SK-N-SH (cell line): Measurements from ENCODE around the gene RAD52. TPM values are rescaled to one million over a fixed set of nuclear protein-coding genes. Genes with fewer than 3 reads are reported as not detected.

ENCODE experiments used
- CTCF ChIA-PET: fragments of 300-600, 350-600 bp; formaldehyde crosslinking; extraction: SDS; loops from one replicate; lab custom pipeline; 2021; lab: Yijun Ruan, JAX
- POLR2A ChIA-PET: fragments of 350-600 bp; sonication (Branson Sonifier 250); formaldehyde crosslinking; extraction: SDS; loops from one replicate; lab custom pipeline; 2020; ENCODE audit warnings: antibody characterized with exemption, inconsistent platforms; lab: Yijun Ruan, JAX
- DNase-seq: peaks from one replicate; pipeline ENCODE4 v3.0.0; 2012
- H2AFZ ChIP-seq: fragments of 200-600 bp; sonication (generic); 2 replicates; pipeline ENCODE4 v1.8.1; 2016; ENCODE audit warnings: antibody characterized with exemption, mild to moderate bottlenecking, low read depth
- H3F3A ChIP-seq: fragments of 200-600 bp; sonication (generic); replicated peaks from 2 replicates; pipeline ENCODE3; 2016; ENCODE audit warnings: antibody characterized with exemption, mild to moderate bottlenecking; ENCODE audit not compliant: insufficient read depth
- H3K27ac ChIP-seq, 2 experiments: fragments of 200-500 bp in 1 of 2; fragments of 200-600 bp in 1 of 2; sonication (Bioruptor generic) in 1 of 2; sonication (generic), shearing (Covaris generic) in 1 of 2; 2 replicates each; pipeline versions ENCODE4 v1.5.1 to v1.6.1; 2014 to 2016; ENCODE audit warnings: low read depth in 2 of 2, inconsistent platforms in 1 of 2, low read length in 1 of 2, mild to moderate bottlenecking in 1 of 2, mixed read lengths in 1 of 2
- H3K27me3 ChIP-seq: fragments of 200-600 bp; sonication (generic), shearing (Covaris generic); 2 replicates; pipeline ENCODE4 v1.6.1; 2016; ENCODE audit warnings: mixed run types; ENCODE audit not compliant: insufficient read depth
- H3K36me3 ChIP-seq, 2 experiments: fragments of 200-500 bp in 1 of 2; fragments of 200-600 bp in 1 of 2; sonication (Bioruptor generic) in 1 of 2; sonication (generic) in 1 of 2; replicated peaks in 1 of 2; 2 replicates each; pipeline versions ENCODE3 to v1.5.1; 2014 to 2016; ENCODE audit warnings: low read length in 1 of 2, mild to moderate bottlenecking in 1 of 2; ENCODE audit not compliant: insufficient read depth in 2 of 2, control insufficient read depth in 1 of 2
- H3K4me1 ChIP-seq, 2 experiments: fragments of 200-500 bp in 1 of 2; fragments of 200-600 bp in 1 of 2; sonication (Bioruptor generic) in 1 of 2; sonication (generic), shearing (Covaris generic) in 1 of 2; 2 replicates each; pipeline versions ENCODE4 v1.5.1 to v1.6.1; 2014 to 2016; ENCODE audit warnings: low read depth in 1 of 2, low read length in 1 of 2, mixed run types in 1 of 2; ENCODE audit not compliant: insufficient read depth in 2 of 2, control insufficient read depth in 1 of 2
- H3K4me2 ChIP-seq: fragments of 200-600 bp; sonication (generic), shearing (Covaris generic); 2 replicates; pipeline ENCODE4 v1.6.1; 2017; ENCODE audit warnings: mixed run types
- H3K4me3 ChIP-seq, 2 experiments: fragments of 200-500 bp in 1 of 2; fragments of 200-600 bp in 1 of 2; sonication (Bioruptor generic) in 1 of 2; sonication (generic), shearing (Covaris generic) in 1 of 2; 2 replicates each; pipeline versions ENCODE4 v1.5.1 to v1.8.1; 2014 to 2016; ENCODE audit warnings: low read depth in 2 of 2, inconsistent platforms in 1 of 2, low read length in 1 of 2, mild to moderate bottlenecking in 1 of 2, mixed read lengths in 1 of 2, moderate library complexity in 1 of 2
- H3K79me2 ChIP-seq: fragments of 200-600 bp; sonication (generic); 2 replicates; pipeline ENCODE4 v1.8.1; 2017; ENCODE audit warnings: mild to moderate bottlenecking; ENCODE audit not compliant: insufficient read depth
- H3K9ac ChIP-seq: fragments of 200-600 bp; sonication (generic); 2 replicates; pipeline ENCODE4 v1.6.1; 2017; ENCODE audit warnings: mixed run types
- H3K9me2 ChIP-seq: fragments of 200-600 bp; sonication (generic); 2 replicates; pipeline ENCODE4 v1.6.1; 2017; ENCODE audit warnings: mixed run types
- H3K9me3 ChIP-seq: fragments of 200-600 bp; sonication (generic); 2 replicates; pipeline ENCODE4 v1.6.1; 2017; ENCODE audit warnings: mixed run types, mild to moderate bottlenecking, moderate library complexity
- H4K20me1 ChIP-seq: fragments of 200-600 bp; sonication (generic); 2 replicates; pipeline ENCODE4 v1.6.1; 2017; ENCODE audit warnings: mild to moderate bottlenecking, mixed run types; ENCODE audit not compliant: insufficient read depth
- ELF1 ChIP-seq: IDR thresholded peaks from 2 replicates; pipeline ENCODE4 v1.4.0; 2012
- EP300 ChIP-seq, 2 experiments: IDR thresholded peaks; 2 replicates each; pipeline versions ENCODE4 v1.4.0 to v1.6.1; 2012; ENCODE audit warnings: borderline replicate concordance in 1 of 2, low read depth in 1 of 2, low read length in 1 of 2
- FOSL2 ChIP-seq: IDR thresholded peaks from 2 replicates; pipeline ENCODE4 v1.4.0; 2012; ENCODE audit warnings: low read depth, mild to moderate bottlenecking, moderate library complexity, borderline replicate concordance
- FOXM1 ChIP-seq: IDR thresholded peaks from 2 replicates; pipeline ENCODE4 v1.4.0; 2012; ENCODE audit warnings: low read depth, mild to moderate bottlenecking
- GABPA ChIP-seq: IDR thresholded peaks from 2 replicates; pipeline ENCODE4 v1.4.0; 2012; ENCODE audit warnings: low read depth, mild to moderate bottlenecking
- MEF2A ChIP-seq: IDR thresholded peaks from 2 replicates; pipeline ENCODE4 v1.4.0; 2012; ENCODE audit warnings: low read depth, borderline replicate concordance
- NFIC ChIP-seq: IDR thresholded peaks from 2 replicates; pipeline ENCODE4 v1.4.0; 2012; ENCODE audit warnings: borderline replicate concordance
- RAD21 ChIP-seq: IDR thresholded peaks from 2 replicates; pipeline ENCODE4 v1.6.1; 2012; ENCODE audit warnings: mild to moderate bottlenecking, low read length
- RCOR1 ChIP-seq: fragments of 150-350 bp; IDR thresholded peaks from 2 replicates; pipeline ENCODE4 v1.6.1; 2017; ENCODE audit warnings: antibody characterized with exemption, low read length
- REST ChIP-seq: IDR thresholded peaks from 2 replicates; pipeline ENCODE4 v1.6.1; 2012; ENCODE audit warnings: mild to moderate bottlenecking, low read depth, low read length, moderate library complexity
- RXRA ChIP-seq: IDR thresholded peaks from 2 replicates; pipeline ENCODE4 v1.4.0; 2012; ENCODE audit warnings: low read depth, mild to moderate bottlenecking, borderline replicate concordance
- SIN3A ChIP-seq: IDR thresholded peaks from 2 replicates; pipeline ENCODE4 v1.6.1; 2012; ENCODE audit warnings: low read depth, mild to moderate bottlenecking, low read length, moderate library complexity, borderline replicate concordance
- SMC3 ChIP-seq: IDR thresholded peaks from 2 replicates; pipeline ENCODE4 v1.6.1; 2012; ENCODE audit warnings: low read depth, low read length, improper control_type of control experiment
- TAF1 ChIP-seq: IDR thresholded peaks from 2 replicates; pipeline ENCODE4 v1.6.1; 2012; ENCODE audit warnings: low read depth, mild to moderate bottlenecking, low read length, moderate library complexity, borderline replicate concordance
- TEAD4 ChIP-seq: IDR thresholded peaks from 2 replicates; pipeline ENCODE4 v1.4.0; 2012; ENCODE audit warnings: mild to moderate bottlenecking, borderline replicate concordance; ENCODE audit not compliant: insufficient read depth
- USF2 ChIP-seq: fragments of 150-350 bp; IDR thresholded peaks from 2 replicates; pipeline ENCODE4 v1.6.1; 2017; ENCODE audit warnings: antibody characterized with exemption, low read length, low read depth, borderline replicate concordance
- YY1 ChIP-seq: IDR thresholded peaks from 2 replicates; pipeline ENCODE4 v1.4.0; 2012; ENCODE audit warnings: low read depth, mild to moderate bottlenecking
- ZBTB33 ChIP-seq: IDR thresholded peaks from 2 replicates; pipeline ENCODE4 v1.4.0; 2012; ENCODE audit warnings: low read depth, borderline replicate concordance
- WGBS: methylation state at CpG from one replicate; pipeline ENCODE4 v1.1.6; 2017; ENCODE audit warnings: low lambda C conversion rate; 5-methylcytosine and 5-hydroxymethylcytosine counted together
- polyA plus RNA-seq, 3 experiments: library from polyadenylated mRNA; depleted of rRNA; stranded (reverse); fragments of >200 nt; gene quantifications; 2 replicates each; pipeline ENCODE4 v1.2.3, GENCODE V29; 2012

The RAD52 gene
- polyA plus RNA-seq, 1 of the 3 experiments (the other 2 are of a cell fraction), result 11.2 TPM

- H3K4me3 ChIP-seq, result no peak overlapping the region
- H3K27ac ChIP-seq, result peak overlapping the region in 1 of 2 experiments; percentile 88; a peak in 1 of 4 replicates
- no peak overlapping the region for H2AFZ ChIP-seq
- no peaks in the 10 kb centered on the region for H3K27me3 ChIP-seq
- H3F3A ChIP-seq, result peaks cover 4% of the 10 kb centered on the region
- TF ChIP-seq GABPA, result no peak
- no peak for TF ChIP-seq MEF2A
- TF ChIP-seq RAD21, result no peak
- TF ChIP-seq REST, result no peak
- TF ChIP-seq ZBTB33, result no peak
- TF ChIP-seq RCOR1, result no peak
- TF ChIP-seq SIN3A, result no peak
- no peak for TF ChIP-seq USF2
- no peak for TF ChIP-seq NFIC
- TF ChIP-seq ELF1, result no peak
- no peak for TF ChIP-seq TAF1
- TF ChIP-seq FOSL2, result no peak
- no peak for TF ChIP-seq TEAD4
- TF ChIP-seq SMC3, result no peak
- TF ChIP-seq YY1, result no peak
- no peak for TF ChIP-seq EP300 (IDR thresholded peaks at IDR 0.05; ENCODE audit: borderline replicate concordance in 1 of 2, low read depth in 1 of 2, low read length in 1 of 2)
- no peak for TF ChIP-seq FOXM1
- TF ChIP-seq RXRA, result no peak
- POLR2A ChIA-PET, result no interaction called here
- H3K9me3 ChIP-seq, result no peaks in the 10 kb centered on the region
- CTCF ChIA-PET, result no interaction called here
- H3K4me2 ChIP-seq, result no peak overlapping the region
- no peaks in the 10 kb centered on the region for H4K20me1 ChIP-seq
- H3K4me1 ChIP-seq, result peaks cover 6 to 21% of the 10 kb centered on the region in 2 experiments; a peak in 3 of 4 replicates
- no peak for DNase-seq
- H3K9ac ChIP-seq, result no peak overlapping the region
- H3K79me2 ChIP-seq, result no peaks in the 10 kb centered on the region
- H3K9me2 ChIP-seq, result no peaks in the 10 kb centered on the region
- H3K36me3 ChIP-seq, result peaks cover 72 to 74% of the 10 kb centered on the region in 2 experiments
- WGBS, result 93% methylated on average over 3 of the region's 3 CpGs
Observed at GRCh38 chr12:902581-902980, 46.9 kb downstream of the RAD52 start.
